HepG2 (cell line): Measurements from ENCODE around the gene RUVBL2. TPM values are rescaled to one million over a fixed set of nuclear protein-coding genes. Genes with fewer than 3 reads are reported as not detected.
A peak's percentile ranks its signal among the peaks of the same experiment; 100 is the strongest.

ENCODE experiments used
- AKAP8 ChIP-seq: sonication (generic); formaldehyde crosslinking; IDR thresholded peaks from 2 replicates; pipeline ENCODE4 v1.5.1; 2020; ENCODE audit warnings: mild to moderate bottlenecking, missing genetic modification reagents
- ETV6 ChIP-seq: sonication (generic); formaldehyde crosslinking; conservative IDR thresholded peaks from 2 replicates; pipeline ENCODE4 v1.4.0; 2020; ENCODE audit warnings: missing genetic modification reagents
- FOXA1 ChIP-seq, 2 experiments: fragments of 450-650 bp in 1 of 2; sonication (generic) in 1 of 2; formaldehyde crosslinking in 1 of 2; IDR thresholded peaks; 2 replicates each; pipeline versions ENCODE4 v1.4.0 to v1.6.1; 2016 to 2020; ENCODE audit warnings: missing genetic modification reagents in 1 of 2
- FOXK1 ChIP-seq: sonication (generic); formaldehyde crosslinking; IDR thresholded peaks from 2 replicates; pipeline ENCODE4 v1.4.0; 2020; ENCODE audit warnings: low read depth, missing genetic modification reagents, borderline replicate concordance
- LCORL ChIP-seq, 2 experiments: fragments of 450-650 bp in 1 of 2; sonication (generic) in 1 of 2; formaldehyde crosslinking in 1 of 2; IDR thresholded peaks; 2 replicates each; pipeline versions ENCODE4 v1.5.0 to v1.6.1; 2017 to 2020; ENCODE audit warnings: antibody characterized with exemption in 1 of 2, missing genetic modification reagents in 1 of 2
- RXRA ChIP-seq: sonication (generic); formaldehyde crosslinking; IDR thresholded peaks from 2 replicates; pipeline ENCODE4 v1.5.1; 2020; ENCODE audit warnings: missing genetic modification reagents
- SAP130 ChIP-seq: IDR thresholded peaks from 2 replicates; pipeline ENCODE4 v1.6.1; 2016; ENCODE audit warnings: low read depth
- SIX4 ChIP-seq: sonication (generic); formaldehyde crosslinking; IDR thresholded peaks from 2 replicates; pipeline ENCODE4 v1.4.0; 2020; ENCODE audit warnings: missing genetic modification reagents
- SPEN ChIP-seq: sonication (generic); formaldehyde crosslinking; IDR thresholded peaks from 2 replicates; pipeline ENCODE4 v1.5.1; 2020; ENCODE audit warnings: low read depth, mild to moderate bottlenecking, missing genetic modification reagents
- TRIM24 ChIP-seq: sonication (generic); formaldehyde crosslinking; IDR thresholded peaks from 2 replicates; pipeline ENCODE4 v1.8.0; 2022; ENCODE audit warnings: mild to moderate bottlenecking, missing genetic modification reagents
- ZFX ChIP-seq: sonication (generic); formaldehyde crosslinking; IDR thresholded peaks from 2 replicates; pipeline ENCODE4 v1.4.0; 2020; ENCODE audit warnings: mild to moderate bottlenecking, low read depth, missing genetic modification reagents, moderate library complexity
- ZNF207 ChIP-seq: fragments of 450-650 bp; IDR thresholded peaks from 2 replicates; pipeline ENCODE4 v1.6.1; 2016; ENCODE audit warnings: antibody characterized with exemption, borderline replicate concordance
- ZNF530 ChIP-seq: sonication (generic); formaldehyde crosslinking; IDR thresholded peaks from 2 replicates; pipeline ENCODE4 v1.5.0; 2020; ENCODE audit warnings: low read depth, mild to moderate bottlenecking, missing genetic modification reagents
- ZNF770 ChIP-seq: sonication (generic); formaldehyde crosslinking; IDR thresholded peaks from 2 replicates; pipeline ENCODE4 v1.5.0; 2020; ENCODE audit warnings: mild to moderate bottlenecking, missing genetic modification reagents
- ZNF784 ChIP-seq: sonication (generic); formaldehyde crosslinking; IDR thresholded peaks from 2 replicates; pipeline ENCODE4 v1.5.1; 2020; ENCODE audit warnings: missing genetic modification reagents, mild to moderate bottlenecking, borderline replicate concordance
- ZNF816 ChIP-seq: sonication (generic); formaldehyde crosslinking; IDR thresholded peaks from 2 replicates; pipeline ENCODE4 v1.8.0; 2022; ENCODE audit warnings: missing genetic modification reagents, mild to moderate bottlenecking, borderline replicate concordance
- polyA plus RNA-seq, 8 experiments: library from polyadenylated mRNA; depleted of rRNA in 3 of 8; stranded (reverse) in 7 of 8; unstranded in 1 of 8; fragments of >200 nt; fragmentation: Illumina TruSeq in 4 of 8; extraction: Trizol in 4 of 8; gene quantifications; 2 replicates each; pipeline versions ENCODE4 v1.2.1 to v1.2.3, GENCODE V29; 2011 to 2016; ENCODE audit warnings: low read depth in 4 of 8, missing spikeins in 1 of 8, mixed read lengths in 1 of 8; ENCODE audit not compliant: insufficient read depth in 1 of 8
- total RNA-seq, 5 experiments: library from RNA; depleted of rRNA; stranded (reverse); fragments of >200 nt; fragmentation: Illumina TruSeq; extraction: Trizol; gene quantifications; 2 replicates each; pipeline ENCODE4 v1.2.3, GENCODE V29; 2016; ENCODE audit warnings: low read depth in 1 of 5
- TF ChIP-seq, protein P1 (sequence below): sonication (generic); formaldehyde crosslinking; IDR thresholded peaks from 2 replicates; pipeline ENCODE4 v1.4.0; 2020; ENCODE audit warnings: missing genetic modification reagents
- TF ChIP-seq, protein P2 (sequence below): sonication (generic); formaldehyde crosslinking; IDR thresholded peaks from 2 replicates; pipeline ENCODE4 v1.4.0; 2020; ENCODE audit warnings: mild to moderate bottlenecking, missing genetic modification reagents

RUVBL2 gene
- total and polyA plus RNA-seq, 2 of the 13 experiments (the other 11 are each of a cell fraction or from before 2014, with no cell fraction given), result 120 to 122 TPM

- TF ChIP-seq, protein P1, sequence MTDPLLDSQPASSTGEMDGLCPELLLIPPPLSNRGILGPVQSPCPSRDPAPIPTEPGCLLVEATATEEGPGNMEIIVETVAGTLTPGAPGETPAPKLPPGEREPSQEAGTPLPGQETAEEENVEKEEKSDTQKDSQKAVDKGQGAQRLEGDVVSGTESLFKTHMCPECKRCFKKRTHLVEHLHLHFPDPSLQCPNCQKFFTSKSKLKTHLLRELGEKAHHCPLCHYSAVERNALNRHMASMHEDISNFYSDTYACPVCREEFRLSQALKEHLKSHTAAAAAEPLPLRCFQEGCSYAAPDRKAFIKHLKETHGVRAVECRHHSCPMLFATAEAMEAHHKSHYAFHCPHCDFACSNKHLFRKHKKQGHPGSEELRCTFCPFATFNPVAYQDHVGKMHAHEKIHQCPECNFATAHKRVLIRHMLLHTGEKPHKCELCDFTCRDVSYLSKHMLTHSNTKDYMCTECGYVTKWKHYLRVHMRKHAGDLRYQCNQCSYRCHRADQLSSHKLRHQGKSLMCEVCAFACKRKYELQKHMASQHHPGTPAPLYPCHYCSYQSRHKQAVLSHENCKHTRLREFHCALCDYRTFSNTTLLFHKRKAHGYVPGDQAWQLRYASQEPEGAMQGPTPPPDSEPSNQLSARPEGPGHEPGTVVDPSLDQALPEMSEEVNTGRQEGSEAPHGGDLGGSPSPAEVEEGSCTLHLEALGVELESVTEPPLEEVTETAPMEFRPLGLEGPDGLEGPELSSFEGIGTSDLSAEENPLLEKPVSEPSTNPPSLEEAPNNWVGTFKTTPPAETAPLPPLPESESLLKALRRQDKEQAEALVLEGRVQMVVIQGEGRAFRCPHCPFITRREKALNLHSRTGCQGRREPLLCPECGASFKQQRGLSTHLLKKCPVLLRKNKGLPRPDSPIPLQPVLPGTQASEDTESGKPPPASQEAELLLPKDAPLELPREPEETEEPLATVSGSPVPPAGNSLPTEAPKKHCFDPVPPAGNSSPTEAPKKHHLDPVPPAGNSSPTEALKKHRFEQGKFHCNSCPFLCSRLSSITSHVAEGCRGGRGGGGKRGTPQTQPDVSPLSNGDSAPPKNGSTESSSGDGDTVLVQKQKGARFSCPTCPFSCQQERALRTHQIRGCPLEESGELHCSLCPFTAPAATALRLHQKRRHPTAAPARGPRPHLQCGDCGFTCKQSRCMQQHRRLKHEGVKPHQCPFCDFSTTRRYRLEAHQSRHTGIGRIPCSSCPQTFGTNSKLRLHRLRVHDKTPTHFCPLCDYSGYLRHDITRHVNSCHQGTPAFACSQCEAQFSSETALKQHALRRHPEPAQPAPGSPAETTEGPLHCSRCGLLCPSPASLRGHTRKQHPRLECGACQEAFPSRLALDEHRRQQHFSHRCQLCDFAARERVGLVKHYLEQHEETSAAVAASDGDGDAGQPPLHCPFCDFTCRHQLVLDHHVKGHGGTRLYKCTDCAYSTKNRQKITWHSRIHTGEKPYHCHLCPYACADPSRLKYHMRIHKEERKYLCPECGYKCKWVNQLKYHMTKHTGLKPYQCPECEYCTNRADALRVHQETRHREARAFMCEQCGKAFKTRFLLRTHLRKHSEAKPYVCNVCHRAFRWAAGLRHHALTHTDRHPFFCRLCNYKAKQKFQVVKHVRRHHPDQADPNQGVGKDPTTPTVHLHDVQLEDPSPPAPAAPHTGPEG, result no peak
- TF ChIP-seq ZNF207 (no peak), ZNF816 (no peak), FOXK1 (peak; percentile 69), SAP130 (peak; percentile 84), AKAP8 (CRISPR knock-in tag) (peak; percentile 80), SPEN (CRISPR knock-in tag) (peak; percentile 36; the same call in 1 of the 2 replicates), SIX4 (CRISPR knock-in tag) (no peak; the same call in 1 of the 2 replicates), ZNF530 (no peak), TRIM24 (peak; percentile 18; the same call in 1 of the 2 replicates), ZNF784 (peak; percentile 46; the same call in 1 of the 2 replicates), FOXA1 (IDR thresholded peaks at IDR 0.05) (no peak), FOXA1 (CRISPR knock-in tag; IDR thresholded peaks at IDR 0.05) (no peak; the same call in 1 of the 2 replicates), ZNF770 (CRISPR knock-in tag) (no peak; the same call in 1 of the 2 replicates), LCORL (IDR thresholded peaks at IDR 0.05) (no peak), LCORL (CRISPR knock-in tag; IDR thresholded peaks at IDR 0.05) (peak; percentile 90), ETV6 (no peak), RXRA (CRISPR knock-in tag) (peak; percentile 85), ZFX (CRISPR knock-in tag) (peak; percentile 47)
- TF ChIP-seq, protein P2, sequence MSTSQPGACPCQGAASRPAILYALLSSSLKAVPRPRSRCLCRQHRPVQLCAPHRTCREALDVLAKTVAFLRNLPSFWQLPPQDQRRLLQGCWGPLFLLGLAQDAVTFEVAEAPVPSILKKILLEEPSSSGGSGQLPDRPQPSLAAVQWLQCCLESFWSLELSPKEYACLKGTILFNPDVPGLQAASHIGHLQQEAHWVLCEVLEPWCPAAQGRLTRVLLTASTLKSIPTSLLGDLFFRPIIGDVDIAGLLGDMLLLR, result no peak
These were observed 30.1 kb upstream of the RUVBL2 start (continued) for GRCh38 chr19:48963371-48964204.
